ENCODE data around the gene PVR. TPM values are rescaled to one million over a fixed set of nuclear protein-coding genes. Genes with fewer than 3 reads are reported as not detected.
"Not testable (repeated sequence)": the region's sequence is repeated elsewhere in the genome, so short reads cannot be mapped to it uniquely, and the experiment has no call there.

Gene PVR
- polyA plus RNA-seq, 10 donors, result 17.3 to 25.2 (median 19.2) TPM

- peak in 2 of 3 donors; percentile 38 to 68 for DNase-seq
These were observed 799 bp downstream of the PVR start for GRCh38 chr19:44644402-44645016.

GRCh38 chr19:44645407-44646048 is 1.8 kb downstream of the PVR start:
- DNase-seq, result no peak

- DNase-seq, result no peak
These were observed 2.3 kb downstream of the PVR start for GRCh38 chr19:44646049-44646416.

- no peak for DNase-seq
These were observed 3.4 kb downstream of the PVR start for GRCh38 chr19:44647144-44647543.

GRCh38 chr19:44648631-44649251 is 5.0 kb downstream of the PVR start:
- DNase-seq, result peak in 2 of 3 donors; percentile 33 to 55

GRCh38 chr19:44649578-44650145 is 6.0 kb downstream of the PVR start:
- DNase-seq, result no peak

- DNase-seq, result no peak
These were observed 9.6 kb downstream of the PVR start for GRCh38 chr19:44653343-44653742.

- peak; percentile 51 to 72 (median 56) for DNase-seq
These were observed 10.5 kb downstream of the PVR start for GRCh38 chr19:44653977-44654774.

GRCh38 chr19:44657211-44657921 is 13.7 kb downstream of the PVR start:
- DNase-seq, result peak; percentile 50 to 74 (median 55)

GRCh38 chr19:44658069-44658733 is 14.5 kb downstream of the PVR start:
- DNase-seq, result no peak

- no peak for DNase-seq
These were observed 16.4 kb downstream of the PVR start for GRCh38 chr19:44660081-44660480.

GRCh38 chr19:44661205-44661604 is 17.5 kb downstream of the PVR start:
- DNase-seq, result no peak

GRCh38 chr19:44661904-44662303 is 18.2 kb downstream of the PVR start:
- no peak for DNase-seq

- DNase-seq, result peak in 2 of 3 donors; percentile 13 to 59
These were observed 19.1 kb downstream of the PVR start for GRCh38 chr19:44662691-44663385.

GRCh38 chr19:44663996-44664395 is 20.3 kb downstream of the PVR start:
- no peak for DNase-seq

GRCh38 chr19:44664976-44665375 is 21.3 kb downstream of the PVR start:
- DNase-seq, result no peak

- no peak for DNase-seq
These were observed 23.3 kb downstream of the PVR start for GRCh38 chr19:44666852-44667556.

GRCh38 chr19:44668985-44669764 is 25.5 kb downstream of the PVR start:
- no peak for DNase-seq

- not testable (repeated sequence) for DNase-seq
These were observed 26.3 kb downstream of the PVR start for GRCh38 chr19:44670027-44670426.

All from muscle of back (tissue), 11 donors.